H9 (cell line): ENCODE data around the gene ATF5. TPM values are rescaled to one million over a fixed set of nuclear protein-coding genes. Genes with fewer than 3 reads are reported as not detected.

ENCODE experiments used
- DNase-seq: peaks from one replicate; pipeline ENCODE4 v3.0.0-alpha.2; 2017
- H2AFZ ChIP-seq: one replicate; pipeline ENCODE4 v1.6.1; 2013; ENCODE audit warnings: mild to moderate bottlenecking, low read length, control low read depth, moderate library complexity
- H2AK5ac ChIP-seq: 2 replicates; pipeline ENCODE4 v1.6.1; 2013; ENCODE audit warnings: low read length, control low read depth, mixed read lengths; ENCODE audit not compliant: insufficient read length
- H2BK120ac ChIP-seq: one replicate; pipeline ENCODE4 v1.6.1; 2013; ENCODE audit warnings: low read depth, mild to moderate bottlenecking, low read length, control low read depth, inconsistent platforms; ENCODE audit not compliant: poor library complexity, severe bottlenecking
- H2BK12ac ChIP-seq: 2 replicates; pipeline ENCODE4 v1.6.1; 2013; ENCODE audit warnings: low read length, control low read depth, mixed read lengths, low read depth; ENCODE audit not compliant: insufficient read length
- H2BK15ac ChIP-seq: 2 replicates; pipeline ENCODE4 v1.6.1; 2013; ENCODE audit warnings: low read depth, low read length, control low read depth
- H2BK20ac ChIP-seq: one replicate; pipeline ENCODE4 v1.6.1; 2013; ENCODE audit warnings: low read depth, mild to moderate bottlenecking, low read length, control low read depth, inconsistent platforms; ENCODE audit not compliant: poor library complexity, severe bottlenecking
- H2BK5ac ChIP-seq: 2 replicates; pipeline ENCODE4 v1.6.1; 2013; ENCODE audit warnings: low read length, control low read depth, mixed read lengths; ENCODE audit not compliant: insufficient read length
- H3K14ac ChIP-seq: 2 replicates; pipeline ENCODE4 v1.6.1; 2013; ENCODE audit warnings: low read length, control low read depth; ENCODE audit not compliant: insufficient read depth
- H3K18ac ChIP-seq: 2 replicates; pipeline ENCODE4 v1.6.1; 2013; ENCODE audit warnings: low read depth, mild to moderate bottlenecking, mixed read lengths, low read length, control low read depth; ENCODE audit not compliant: insufficient read length
- H3K23ac ChIP-seq: 2 replicates; pipeline ENCODE4 v1.6.1; 2013; ENCODE audit warnings: low read length, control low read depth, mixed read lengths, low read depth; ENCODE audit not compliant: insufficient read length
- H3K23me2 ChIP-seq: 2 replicates; pipeline ENCODE4 v1.6.1; 2013; ENCODE audit warnings: low read depth, mild to moderate bottlenecking, mixed read lengths, low read length, control low read depth; ENCODE audit not compliant: insufficient read length, poor library complexity, severe bottlenecking
- H3K27ac ChIP-seq: 2 replicates; pipeline ENCODE4 v1.5.1; 2013; ENCODE audit warnings: low read length, control low read depth, mixed read lengths, low read depth; ENCODE audit not compliant: insufficient read length
- H3K27me3 ChIP-seq: 2 replicates; pipeline ENCODE4 v1.6.1; 2013; ENCODE audit warnings: low read length, control low read depth, inconsistent platforms; ENCODE audit not compliant: insufficient read depth
- H3K4ac ChIP-seq: 2 replicates; pipeline ENCODE4 v1.6.1; 2013; ENCODE audit warnings: low read depth, mild to moderate bottlenecking, control low read depth, inconsistent platforms, low read length, moderate library complexity
- H3K4me1 ChIP-seq: 2 replicates; pipeline ENCODE4 v1.6.1; 2013; ENCODE audit warnings: low read length, control low read depth, inconsistent platforms; ENCODE audit not compliant: insufficient read depth
- H3K4me2 ChIP-seq: 2 replicates; pipeline ENCODE4 v1.6.1; 2013; ENCODE audit warnings: low read length, control low read depth, mixed read lengths; ENCODE audit not compliant: insufficient read length, insufficient read depth
- H3K56ac ChIP-seq: 2 replicates; pipeline ENCODE4 v1.6.1; 2013; ENCODE audit warnings: low read depth, mild to moderate bottlenecking, mixed read lengths, low read length, control low read depth; ENCODE audit not compliant: insufficient read length
- H3K79me1 ChIP-seq: 2 replicates; pipeline ENCODE4 v1.6.1; 2013; ENCODE audit warnings: low read depth, mild to moderate bottlenecking, moderate library complexity, low read length, control low read depth, inconsistent platforms; ENCODE audit not compliant: insufficient read depth, poor library complexity, severe bottlenecking
- H3K79me2 ChIP-seq: 2 replicates; pipeline ENCODE4 v1.6.1; 2013; ENCODE audit warnings: low read length, control low read depth, inconsistent platforms; ENCODE audit not compliant: insufficient read depth
- H3K9ac ChIP-seq: 2 replicates; pipeline ENCODE4 v1.6.1; 2013; ENCODE audit warnings: low read length, control low read depth, mixed read lengths; ENCODE audit not compliant: insufficient read length; ENCODE audit errors: extremely low read depth
- H3K9me3 ChIP-seq: one replicate; pipeline ENCODE4 v1.6.1; 2013; ENCODE audit warnings: low read depth, low read length, inconsistent platforms; ENCODE audit not compliant: control insufficient read depth
- H3T11ph ChIP-seq: one replicate; pipeline ENCODE4 v1.6.1; 2013; ENCODE audit warnings: mild to moderate bottlenecking, low read length, control low read depth, inconsistent platforms
- H4K20me1 ChIP-seq: one replicate; pipeline ENCODE4 v1.6.1; 2013; ENCODE audit not compliant: control insufficient read depth, insufficient read length, insufficient read depth
- H4K5ac ChIP-seq: 2 replicates; pipeline ENCODE4 v1.6.1; 2013; ENCODE audit warnings: low read depth, mild to moderate bottlenecking, mixed read lengths, low read length, control low read depth; ENCODE audit not compliant: insufficient read length
- H4K8ac ChIP-seq: replicated peaks from 2 replicates; pipeline ENCODE4 v1.6.1; 2013; ENCODE audit warnings: low read length, control low read depth, mixed read lengths, low read depth; ENCODE audit not compliant: insufficient read length
- H4K91ac ChIP-seq: 2 replicates; pipeline ENCODE4 v1.6.1; 2013; ENCODE audit warnings: low read depth, mild to moderate bottlenecking, moderate library complexity, mixed read lengths, low read length, control low read depth; ENCODE audit not compliant: insufficient read length
- H3K27ac Mint-ChIP-seq, 3 experiments: 2 replicates in 2 of 3; 3 replicates in 1 of 3; pipeline ENCODE4 v1.8.0; 2020 to 2021; ENCODE audit warnings: mixed read lengths in 3 of 3, mild to moderate bottlenecking in 1 of 3, moderate library complexity in 1 of 3
- H3K27me3 Mint-ChIP-seq: 2 replicates; pipeline ENCODE4 v1.8.0; 2021; ENCODE audit warnings: low read depth, mild to moderate bottlenecking, moderate library complexity, mixed read lengths
- H3K36me3 Mint-ChIP-seq, 3 experiments: 2 replicates in 2 of 3; 3 replicates in 1 of 3; pipeline ENCODE4 v1.8.0; 2020 to 2021; ENCODE audit warnings: low read depth in 3 of 3, mixed read lengths in 3 of 3; ENCODE audit not compliant: insufficient read depth in 1 of 3
- H3K4me1 Mint-ChIP-seq, 2 experiments: 2 replicates each; pipeline ENCODE4 v1.8.0; 2020; ENCODE audit warnings: mixed read lengths in 2 of 2
- H3K4me3 Mint-ChIP-seq, 2 experiments: 2 replicates in 1 of 2; 3 replicates in 1 of 2; pipeline ENCODE4 v1.8.0; 2020 to 2021; ENCODE audit warnings: mild to moderate bottlenecking in 2 of 2, mixed read lengths in 2 of 2, moderate library complexity in 1 of 2
- H3K9me3 Mint-ChIP-seq, 2 experiments: 2 replicates in 1 of 2; 3 replicates in 1 of 2; pipeline ENCODE4 v1.8.0; 2020; ENCODE audit warnings: mild to moderate bottlenecking in 2 of 2, mixed read lengths in 2 of 2, moderate library complexity in 1 of 2
- CTCF ChIP-seq: fragments of 200-600 bp; sonication (generic); conservative IDR thresholded peaks from 3 replicates; pipeline ENCODE4 v1.8.0; 2021; ENCODE audit warnings: antibody characterized with exemption, mild to moderate bottlenecking
- WGBS: extraction: QIAGEN DNeasy Blood & Tissue Kit; methylation state at CpG from one replicate; pipeline ENCODE4 v1.1.7; 2013; ENCODE audit warnings: missing lambda C conversion rate, low lambda C conversion rate, mixed read lengths; ENCODE audit not compliant: insufficient read length; ENCODE audit errors: extremely low coverage; 5-methylcytosine and 5-hydroxymethylcytosine counted together
- total RNA-seq: library from RNA; stranded (reverse); gene quantifications from 2 replicates; pipeline ENCODE4 v1.2.1, GENCODE V29; 2021

ATF5 gene
- total RNA-seq, 1 experiment from 2014 or later, result 18.5 TPM

GRCh38 chr19:49929611-49930482 is 842 bp downstream of the ATF5 start:
- Mint-ChIP-seq H3K9me3 (peaks cover 0 to 4% of the 10 kb centered on the region in 2 experiments; a peak in 3 of 5 replicates), H3K27me3 (peaks cover 3% of the 10 kb centered on the region), H3K27ac (peak overlapping the region; percentile 99 to 100 (median 100)), H3K36me3 (peaks cover 31 to 57% (median 37%) of the 10 kb centered on the region in 3 experiments), H3K4me3 (peak overlapping the region; percentile 95 to 99), H3K4me1 (peaks cover 18 to 32% of the 10 kb centered on the region in 2 experiments)
- Histone ChIP-seq H2BK12ac (no peak overlapping the region), H2AFZ (no peak overlapping the region), H3K14ac (peak overlapping the region; percentile 60), H3K23me2 (peaks cover 10% of the 10 kb centered on the region), H2BK5ac (no peak overlapping the region), H3K56ac (no peak overlapping the region), H3K4ac (no peak overlapping the region), H3T11ph (no peak overlapping the region), H3K18ac (peak overlapping the region; percentile 53), H4K20me1 (peaks cover 2% of the 10 kb centered on the region), H2BK120ac (no peak overlapping the region), H3K9ac (peak overlapping the region; percentile 73), H3K4me1 (no peaks in the 10 kb centered on the region; the same call in 1 of the 2 replicates), H2BK20ac (no peak overlapping the region), H4K8ac (no peak overlapping the region), H3K23ac (no peak overlapping the region), H3K79me2 (peaks cover 22% of the 10 kb centered on the region; the same call in 1 of the 2 replicates), H3K79me1 (no peaks in the 10 kb centered on the region), H2AK5ac (no peak overlapping the region), H2BK15ac (no peak overlapping the region), H3K27ac (no peak overlapping the region), H4K5ac (no peak overlapping the region), H3K4me2 (peak overlapping the region; percentile 82), H3K9me3 (no peaks in the 10 kb centered on the region), H3K27me3 (no peaks in the 10 kb centered on the region), H4K91ac (no peak overlapping the region)
- DNase-seq, result peak; percentile 95
- no peak for TF ChIP-seq CTCF
- WGBS, result no CpG with 5 or more reads among the region's 43 CpGs
